GM19239 (cell line): ENCODE data around the gene ASCC1.
"Not testable (repeated sequence)": the region's sequence is repeated elsewhere in the genome, so short reads cannot be mapped to it uniquely, and the experiment has no call there.

Experiments used
- DNase-seq: peaks from one replicate; pipeline ENCODE4 v3.0.0; 2011; ENCODE audit warnings: low spot score; ENCODE audit not compliant: insufficient read length
- FAIRE-seq: peaks from 2 replicates; lab custom pipeline; 2011; peaks lifted over from hg19 to GRCh38; lab: Jason Lieb, UNC

ASCC1 gene

DNA sequence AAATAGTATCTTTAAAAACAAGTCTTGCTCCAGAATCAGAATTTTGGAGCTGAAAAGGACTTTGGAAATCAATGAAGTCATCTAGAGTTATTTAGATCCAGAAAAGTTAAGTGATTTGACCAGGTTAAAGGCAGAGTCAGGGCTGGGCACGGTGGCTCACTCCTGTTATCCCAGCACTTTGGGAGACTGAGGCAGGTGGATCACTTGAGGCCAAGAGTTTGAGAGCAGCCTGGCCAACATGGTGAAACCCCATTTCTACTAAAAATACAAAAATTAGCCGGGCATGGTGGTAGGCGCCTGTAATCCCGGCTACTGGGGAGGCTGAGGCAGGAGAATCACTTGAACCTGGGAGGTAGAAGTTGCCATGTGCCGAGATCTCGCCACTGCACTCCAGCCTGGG is 8.1 kb upstream of the ASCC1 start:
- peak; percentile 4 for FAIRE-seq

DNA sequence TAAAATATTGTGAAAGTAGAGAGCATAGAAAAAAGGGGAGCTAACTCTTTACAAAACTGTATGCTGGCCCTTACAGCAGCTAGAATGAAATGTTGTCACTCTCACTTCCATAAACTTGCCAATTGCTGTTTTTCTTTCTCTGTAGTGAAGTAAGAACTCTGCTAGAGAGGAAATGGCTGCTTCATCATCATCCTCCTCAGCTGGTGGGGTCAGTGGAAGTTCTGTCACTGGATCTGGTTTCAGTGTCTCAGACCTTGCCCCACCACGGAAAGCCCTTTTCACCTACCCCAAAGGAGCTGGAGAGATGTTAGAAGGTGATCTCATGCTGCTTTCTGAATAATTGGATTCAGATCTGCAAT is 7.6 kb upstream of the ASCC1 start:
- FAIRE-seq (peak; percentile 63), DNase-seq (no peak)

More for the DNA sequence above, 8.1 kb upstream of the ASCC1 start:
- DNase-seq = not testable (repeated sequence)

GRCh38 chr10:72221278-72221677 is 5.2 kb upstream of the ASCC1 start:
- DNase-seq (no peak), FAIRE-seq (no peak)

DNA sequence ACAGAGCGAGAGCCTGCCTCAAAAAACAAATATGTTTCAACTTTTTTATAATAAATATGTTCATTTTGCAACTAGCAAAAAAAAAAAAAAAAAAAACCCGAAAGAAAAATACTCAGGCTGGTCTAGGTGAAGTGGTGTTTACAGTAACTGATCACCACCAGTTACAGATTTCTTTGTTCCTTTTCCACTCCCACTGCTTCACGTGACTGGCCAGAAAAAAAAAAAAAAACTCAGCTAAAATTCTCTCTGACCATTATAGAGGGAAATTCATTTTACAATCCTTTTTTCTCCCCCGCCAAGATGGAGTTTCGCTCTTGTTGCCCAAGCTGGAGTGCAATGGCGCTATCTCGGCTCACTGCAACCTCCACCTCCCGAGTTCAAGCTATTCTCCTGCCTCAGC is 4.6 kb upstream of the ASCC1 start:
- no peak for DNase-seq

DNA sequence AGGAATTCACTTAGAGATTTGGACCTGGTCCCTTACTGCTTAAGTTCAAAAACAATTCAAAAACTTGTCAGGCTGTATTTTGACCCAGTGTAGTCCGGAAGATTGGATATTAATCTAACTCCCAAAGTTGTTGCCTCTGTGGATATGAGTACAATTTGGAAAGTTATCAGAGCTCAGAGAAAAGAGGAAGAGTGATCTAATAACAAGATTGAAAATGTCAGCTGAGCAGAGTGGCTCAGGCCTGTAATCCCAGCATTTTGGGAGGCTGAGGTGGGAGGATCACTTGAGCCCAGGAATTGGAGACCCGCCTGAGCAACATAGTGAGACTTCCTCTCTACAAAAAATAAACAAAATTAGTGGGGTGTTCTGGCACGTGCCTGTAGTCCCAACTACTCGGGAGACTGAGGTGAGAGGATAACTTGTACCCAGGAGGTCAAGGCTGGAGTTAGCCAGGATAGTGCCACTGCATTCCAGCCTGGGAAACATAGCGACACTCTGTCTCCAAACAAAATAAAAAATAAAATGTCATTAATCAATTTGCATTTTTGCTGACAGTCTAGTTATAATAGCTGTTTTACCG is 3.2 kb upstream of the ASCC1 start:
- DNase-seq = no peak
- FAIRE-seq = no peak

More for the DNA sequence above, 4.6 kb upstream of the ASCC1 start:
- no peak for FAIRE-seq

- DNase-seq = no peak
- FAIRE-seq = no peak
These were observed 2.6 kb upstream of the ASCC1 start for GRCh38 chr10:72218726-72219125.

- FAIRE-seq (peak; percentile 40), DNase-seq (no peak)
These were observed 2.2 kb upstream of the ASCC1 start for GRCh38 chr10:72218325-72218724.

DNA sequence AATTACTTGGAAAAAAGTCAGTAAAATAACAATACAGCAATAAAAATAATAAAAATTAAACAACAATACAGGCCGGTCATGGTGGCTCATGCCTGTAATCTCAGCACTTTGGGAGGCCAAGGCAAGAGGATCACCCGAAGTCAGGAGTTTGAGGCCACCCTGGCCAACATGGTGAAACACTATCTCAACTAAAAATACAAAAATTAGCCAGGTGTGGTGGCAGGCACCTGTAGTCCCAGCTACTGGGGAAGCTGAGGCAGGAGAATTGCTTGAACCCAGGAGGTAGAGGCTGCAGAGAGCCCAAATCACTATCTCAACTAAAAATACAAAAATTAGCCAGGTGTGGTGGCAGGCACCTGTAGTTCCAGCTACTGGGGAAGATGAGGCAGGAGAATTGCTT is 4.2 kb downstream of the ASCC1 start:
- not testable (repeated sequence) for DNase-seq, FAIRE-seq

DNA sequence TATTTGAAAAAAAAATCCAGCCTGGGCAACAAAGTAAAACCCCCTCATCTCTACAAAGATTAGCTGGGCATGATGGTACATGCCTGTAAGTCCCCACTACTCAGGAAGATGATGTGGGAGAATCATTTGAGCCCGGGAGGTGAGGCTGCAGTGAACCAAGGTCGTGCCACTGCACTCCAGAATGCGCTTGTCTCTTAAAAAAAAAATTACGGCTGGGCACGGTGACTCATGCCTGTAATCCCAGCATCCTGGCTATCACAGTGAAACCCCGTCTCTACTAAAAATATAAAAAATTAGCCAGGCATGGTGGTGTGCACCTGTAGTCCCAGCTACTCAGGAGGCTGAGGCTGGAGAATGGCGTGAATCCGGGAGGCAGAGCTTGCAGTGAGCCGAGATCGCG is 4.7 kb downstream of the ASCC1 start:
- DNase-seq, FAIRE-seq: not testable (repeated sequence)

- DNase-seq, FAIRE-seq: not testable (repeated sequence)
These were observed 7.5 kb downstream of the ASCC1 start for GRCh38 chr10:72208526-72208925.

DNA sequence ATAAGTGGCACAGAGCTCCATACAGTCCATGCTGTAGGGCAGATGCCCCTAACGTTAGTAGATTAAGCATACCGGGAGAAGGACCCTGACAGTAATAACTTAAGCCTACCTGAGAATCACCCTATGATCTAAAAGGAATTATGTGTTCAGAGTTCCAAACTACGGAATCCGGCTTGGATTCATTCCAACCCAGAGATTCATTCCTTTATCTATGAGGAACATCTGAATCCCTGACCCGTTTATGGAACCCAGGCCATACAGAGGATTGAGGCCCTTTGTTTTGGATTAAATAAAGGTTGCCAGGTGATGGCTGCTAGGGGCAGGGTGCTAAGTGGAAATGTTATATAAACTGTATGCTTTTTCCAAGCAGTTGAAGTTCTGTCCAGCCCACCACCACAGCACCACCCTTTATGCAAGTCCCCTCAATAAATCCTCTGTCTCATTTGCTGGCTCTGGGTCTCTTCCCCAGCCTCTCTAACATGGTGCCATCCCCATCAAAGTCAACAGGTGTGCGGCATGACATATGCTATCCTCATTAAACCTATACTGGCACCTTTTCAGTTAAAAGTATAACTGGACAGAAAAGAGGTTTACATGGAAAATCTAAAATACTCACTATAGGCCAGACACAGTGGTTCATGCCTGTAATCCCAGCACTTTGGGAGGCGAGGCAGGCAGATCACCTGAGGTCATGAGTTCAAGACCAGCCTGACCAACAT is 9.4 kb downstream of the ASCC1 start:
- FAIRE-seq (no peak), DNase-seq (no peak)

GRCh38 chr10:72204724-72205123 is 11.4 kb downstream of the ASCC1 start:
- DNase-seq (no peak), FAIRE-seq (no peak)

DNA sequence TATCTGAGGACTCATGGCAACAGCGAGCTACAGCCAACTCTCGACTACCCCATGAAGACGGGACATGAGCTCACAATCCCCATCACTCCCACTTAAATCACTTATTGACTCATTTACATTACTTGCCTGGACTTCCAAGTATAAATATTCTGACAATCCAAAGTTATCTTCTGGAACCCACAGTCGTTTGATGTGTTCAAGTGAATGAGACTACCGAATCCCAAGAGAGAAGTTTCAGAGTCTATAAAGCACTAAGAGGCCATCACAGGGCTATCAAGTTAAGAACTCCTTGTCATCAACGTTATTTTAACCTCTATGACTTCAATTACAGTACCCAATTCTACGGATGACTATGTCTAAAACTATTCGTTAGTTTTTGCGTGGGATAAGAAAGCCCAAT is 11.8 kb downstream of the ASCC1 start:
- FAIRE-seq (no peak), DNase-seq (no peak)

GRCh38 chr10:72201293-72201692 is 14.8 kb downstream of the ASCC1 start:
- FAIRE-seq = no peak
- DNase-seq = no peak

DNA sequence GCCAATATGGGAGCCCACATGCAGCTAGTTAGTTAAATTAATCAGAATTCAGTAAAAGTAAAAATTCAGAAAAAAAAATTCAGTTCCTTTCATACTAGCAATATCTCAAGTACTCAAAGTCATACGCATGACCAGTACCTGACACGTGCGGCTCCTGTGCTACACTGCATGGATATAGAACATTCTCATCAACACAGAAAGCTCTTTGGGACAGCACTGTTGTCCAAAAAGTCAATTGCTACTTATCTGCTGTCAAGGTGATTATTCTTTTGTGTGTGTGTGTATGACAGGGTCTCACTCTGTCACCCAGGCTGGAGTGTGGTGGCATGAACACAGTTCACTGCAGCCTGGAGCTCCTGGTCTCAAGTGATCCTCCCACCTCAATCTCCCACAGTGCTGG is 15.2 kb downstream of the ASCC1 start:
- no peak for DNase-seq
- no peak for FAIRE-seq

DNA sequence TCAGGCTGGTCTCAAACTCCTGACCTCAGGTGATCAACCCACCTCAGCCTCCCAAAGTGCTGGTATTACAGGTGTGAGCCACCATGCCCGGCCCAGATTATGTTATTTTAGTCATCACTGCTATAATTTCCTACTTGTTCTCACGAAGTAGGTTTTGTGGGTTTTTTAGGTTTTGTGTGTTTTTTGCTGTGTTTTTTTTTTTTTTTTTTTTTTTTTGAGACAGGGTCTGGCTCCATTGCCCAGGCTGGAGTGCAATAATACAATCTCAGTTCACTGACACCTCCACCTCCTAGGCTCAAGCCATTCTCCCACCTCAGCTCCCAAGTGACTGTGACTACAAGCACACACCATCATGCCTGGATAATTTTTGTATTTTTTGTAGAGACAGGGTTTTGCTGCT is 21.1 kb downstream of the ASCC1 start:
- DNase-seq (no peak), FAIRE-seq (no peak)

DNA sequence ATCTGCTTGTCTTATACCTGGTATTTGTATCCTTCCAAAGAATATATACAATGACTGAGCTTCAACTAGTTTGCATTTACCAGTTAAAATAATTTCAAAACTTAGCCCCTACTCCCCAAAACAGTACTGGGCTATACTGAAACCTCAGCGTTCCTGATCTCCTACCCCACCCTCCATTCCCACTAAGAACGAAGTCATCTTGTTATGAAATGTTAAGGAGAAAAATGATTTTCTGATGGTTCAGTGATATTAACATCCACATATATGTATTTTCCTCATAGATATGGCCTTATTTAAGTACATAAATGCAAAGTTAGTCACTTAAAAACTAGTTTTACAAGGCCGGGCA is 29.1 kb downstream of the ASCC1 start:
- FAIRE-seq (no peak), DNase-seq (no peak)

DNA sequence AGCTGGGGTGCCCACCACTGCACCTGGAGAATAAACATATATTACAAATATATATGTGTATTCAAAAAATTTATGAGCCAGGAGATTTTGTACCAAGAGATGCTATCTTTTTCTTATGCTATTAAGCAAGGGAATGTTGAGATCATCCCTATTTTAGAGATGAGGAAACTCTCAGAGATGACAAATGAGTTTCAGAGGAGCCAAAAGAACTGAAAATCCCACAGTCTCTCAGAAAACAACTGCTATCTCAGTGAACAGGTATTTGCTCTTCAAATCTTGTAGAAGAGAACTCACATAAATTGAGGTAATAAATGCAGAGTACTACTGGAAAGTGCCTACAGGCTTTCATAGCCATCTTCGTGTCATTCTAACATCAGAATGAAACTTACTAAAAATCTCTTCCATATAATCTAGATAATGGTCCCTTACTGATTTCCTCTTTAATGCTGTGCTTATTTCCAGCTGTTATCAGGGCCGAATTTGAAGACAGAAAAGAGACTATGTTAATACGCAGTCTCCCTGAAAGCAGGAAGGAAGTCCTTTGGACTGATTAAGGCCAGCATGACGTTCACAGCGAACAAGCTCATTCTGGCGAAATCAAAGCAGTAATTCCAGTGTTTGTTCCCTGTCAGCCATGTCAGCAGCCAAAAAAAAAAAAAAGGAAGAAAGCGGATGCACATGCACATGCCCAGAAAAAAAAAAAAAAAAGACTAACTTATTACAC is 29.7 kb downstream of the ASCC1 start:
- no peak for DNase-seq
- peak; percentile 14 for FAIRE-seq

- DNase-seq (no peak), FAIRE-seq (no peak)
These were observed 31.9 kb downstream of the ASCC1 start for GRCh38 chr10:72184156-72184555.

GRCh38 chr10:72177454-72177853 is 38.6 kb downstream of the ASCC1 start:
- FAIRE-seq (no peak), DNase-seq (no peak)

GRCh38 chr10:72176701-72177100 is 39.4 kb downstream of the ASCC1 start:
- FAIRE-seq (no peak), DNase-seq (no peak)

DNA sequence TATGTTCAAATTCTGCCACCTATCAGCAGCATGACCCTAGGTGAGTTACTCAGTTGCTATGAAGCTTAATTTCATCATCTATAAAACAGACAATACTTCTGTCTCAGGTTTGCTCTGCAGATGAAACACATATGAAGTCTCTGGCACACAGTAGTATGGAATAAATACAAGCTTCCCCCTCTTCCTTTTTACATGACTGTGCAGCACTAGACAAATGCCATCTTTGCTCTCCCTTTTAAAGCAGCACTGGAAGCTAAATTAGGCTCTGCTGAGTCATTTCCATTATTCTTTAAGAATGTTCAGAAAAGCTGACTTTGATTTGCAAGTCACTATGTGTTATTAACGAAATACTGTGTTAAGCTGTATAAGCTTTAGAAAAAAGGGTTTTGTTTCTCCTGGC is 40.9 kb downstream of the ASCC1 start:
- peak; percentile 64 for FAIRE-seq
- no peak for DNase-seq
